Trophoblast cell (in vitro differentiated cells and primary cell): ENCODE data around the gene MMP10.

Experiments
- DNase-seq, 2 donors: peaks; one replicate each; pipeline ENCODE4 v3.0.0-alpha.2; 2016
- H2AFZ ChIP-seq: 2 replicates; pipeline ENCODE4 v1.6.1; 2013; ENCODE audit warnings: low read length, moderate library complexity, mild to moderate bottlenecking; ENCODE audit not compliant: insufficient read depth, poor library complexity
- H2AK5ac ChIP-seq: 2 replicates; pipeline ENCODE4 v1.6.1; 2013; ENCODE audit warnings: mild to moderate bottlenecking, low read length
- H2BK120ac ChIP-seq: 2 replicates; pipeline ENCODE4 v1.6.1; 2013; ENCODE audit warnings: low read length, mild to moderate bottlenecking, moderate library complexity; ENCODE audit not compliant: insufficient read depth, poor library complexity
- H2BK12ac ChIP-seq: 2 replicates; pipeline ENCODE4 v1.6.1; 2013; ENCODE audit warnings: mild to moderate bottlenecking, low read length, moderate library complexity
- H2BK5ac ChIP-seq: 2 replicates; pipeline ENCODE4 v1.6.1; 2013; ENCODE audit warnings: low read length, low read depth, moderate library complexity, mild to moderate bottlenecking; ENCODE audit not compliant: poor library complexity
- H3K14ac ChIP-seq: 2 replicates; pipeline ENCODE4 v1.6.1; 2013; ENCODE audit warnings: mild to moderate bottlenecking, low read length
- H3K18ac ChIP-seq: 2 replicates; pipeline ENCODE4 v1.6.1; 2013; ENCODE audit warnings: mild to moderate bottlenecking, low read length
- H3K23ac ChIP-seq: 2 replicates; pipeline ENCODE4 v1.6.1; 2013; ENCODE audit warnings: low read length
- H3K27ac ChIP-seq: 2 replicates; pipeline ENCODE4 v1.5.1; 2013; ENCODE audit warnings: low read depth, mild to moderate bottlenecking, inconsistent platforms, low read length, moderate library complexity
- H3K27me3 ChIP-seq: 2 replicates; pipeline ENCODE4 v1.6.1; 2013; ENCODE audit warnings: inconsistent platforms, mild to moderate bottlenecking, low read length, moderate library complexity; ENCODE audit not compliant: insufficient read depth
- H3K36me3 ChIP-seq, 2 experiments: 1 replicate in 1 of 2; 2 replicates in 1 of 2; pipeline ENCODE4 v1.6.1; 2013; ENCODE audit warnings: low read length in 2 of 2, mild to moderate bottlenecking in 2 of 2, moderate library complexity in 1 of 2; ENCODE audit not compliant: insufficient read depth in 2 of 2, control insufficient read depth in 1 of 2
- H3K4ac ChIP-seq: 2 replicates; pipeline ENCODE4 v1.6.1; 2013; ENCODE audit warnings: low read depth, mild to moderate bottlenecking, low read length, moderate library complexity
- H3K4me1 ChIP-seq, 2 experiments: 1 replicate in 1 of 2; 2 replicates in 1 of 2; pipeline ENCODE4 v1.6.1; 2013; ENCODE audit warnings: low read length in 2 of 2, mild to moderate bottlenecking in 2 of 2, moderate library complexity in 1 of 2; ENCODE audit not compliant: insufficient read depth in 2 of 2, control insufficient read depth in 1 of 2
- H3K4me2 ChIP-seq: 2 replicates; pipeline ENCODE4 v1.6.1; 2013; ENCODE audit warnings: inconsistent platforms, mild to moderate bottlenecking, low read length, moderate library complexity
- H3K4me3 ChIP-seq: 2 replicates; pipeline ENCODE4 v1.5.1; 2013; ENCODE audit warnings: mild to moderate bottlenecking, low read depth, low read length, inconsistent platforms
- H3K79me1 ChIP-seq: one replicate; pipeline ENCODE4 v1.6.1; 2013; ENCODE audit warnings: low read length
- H3K79me2 ChIP-seq: 2 replicates; pipeline ENCODE4 v1.6.1; 2013; ENCODE audit warnings: low read length, mild to moderate bottlenecking; ENCODE audit not compliant: control insufficient read depth, insufficient read depth, poor library complexity
- H3K9ac ChIP-seq: 2 replicates; pipeline ENCODE4 v1.6.1; 2013; ENCODE audit warnings: mild to moderate bottlenecking, low read length
- H3K9me3 ChIP-seq: 2 replicates; pipeline ENCODE4 v1.6.1; 2013; ENCODE audit warnings: low read depth, mild to moderate bottlenecking, control low read depth, inconsistent platforms, low read length; ENCODE audit not compliant: insufficient read depth
- H4K12ac ChIP-seq: 2 replicates; pipeline ENCODE4 v1.6.1; 2013; ENCODE audit warnings: low read depth, mild to moderate bottlenecking, low read length, moderate library complexity
- H4K8ac ChIP-seq: 2 replicates; pipeline ENCODE4 v1.6.1; 2013; ENCODE audit warnings: low read depth, mild to moderate bottlenecking, low read length, moderate library complexity
- H4K91ac ChIP-seq: one replicate; pipeline ENCODE4 v1.6.1; 2013; ENCODE audit warnings: low read depth, mild to moderate bottlenecking, low read length, moderate library complexity
- WGBS: extraction: QIAGEN DNeasy Blood & Tissue Kit; methylation state at CpG from one replicate; pipeline ENCODE4 v1.1.7; 2013; ENCODE audit warnings: missing lambda C conversion rate; ENCODE audit not compliant: insufficient read length, insufficient coverage; ENCODE audit errors: extremely low coverage; 5-methylcytosine and 5-hydroxymethylcytosine counted together

The MMP10 gene

GRCh38 chr11:102763440-102763839 is 17.0 kb downstream of the MMP10 start:
- Histone ChIP-seq H3K14ac (no peak overlapping the region), H3K9ac (no peak overlapping the region), H3K9me3 (no peaks in the 10 kb centered on the region), H4K91ac (no peak overlapping the region), H3K4me3 (no peak overlapping the region), H3K27ac (no peak overlapping the region), H3K23ac (no peak overlapping the region), H3K4me2 (no peak overlapping the region), H2AK5ac (no peak overlapping the region), H3K18ac (no peak overlapping the region), H4K12ac (no peak overlapping the region), H2BK12ac (no peak overlapping the region), H4K8ac (no peak overlapping the region), H3K79me1 (peaks cover 7% of the 10 kb centered on the region), H2BK5ac (no peak overlapping the region), H2AFZ (no peak overlapping the region), H3K79me2 (no peaks in the 10 kb centered on the region), H3K36me3 (no peaks in the 10 kb centered on the region), H3K4ac (no peak overlapping the region), H3K4me1 (peaks cover 8 to 10% of the 10 kb centered on the region in 2 experiments), H3K27me3 (no peaks in the 10 kb centered on the region), H2BK120ac (no peak overlapping the region)
- no CpG with 5 or more reads among the region's 2 CpGs for WGBS
- no peak for DNase-seq

DNA sequence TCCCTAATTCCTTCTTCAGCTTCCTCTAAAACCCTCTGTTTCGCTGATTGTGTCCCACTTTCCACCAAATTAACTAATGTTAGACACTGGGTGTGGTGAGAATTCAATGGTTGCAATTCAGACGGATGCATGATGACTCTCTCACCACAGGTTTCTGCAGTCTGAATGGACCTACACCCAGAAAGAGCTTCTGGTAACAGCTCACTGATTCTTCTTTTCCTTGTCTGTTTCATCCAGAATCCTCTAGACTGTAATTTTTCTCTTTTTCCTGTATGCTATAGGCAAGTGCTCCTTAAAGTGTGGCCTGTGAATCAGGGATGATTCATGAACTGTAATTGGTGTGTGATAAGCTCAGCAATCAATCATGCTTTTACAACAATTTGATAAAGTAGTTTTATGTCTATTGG is 18.1 kb downstream of the MMP10 start:
- Histone ChIP-seq H4K12ac (no peak overlapping the region), H3K4ac (peak overlapping the region; percentile 52), H2BK5ac (peak overlapping the region; percentile 77), H3K18ac (no peak overlapping the region), H2AK5ac (no peak overlapping the region), H3K4me2 (peak overlapping the region; percentile 45), H3K9ac (peak overlapping the region; percentile 65), H4K8ac (peak overlapping the region; percentile 52), H3K36me3 (no peaks in the 10 kb centered on the region), H3K27me3 (no peaks in the 10 kb centered on the region), H3K79me1 (peaks cover 7% of the 10 kb centered on the region), H2BK120ac (peak overlapping the region; percentile 85), H3K4me3 (no peak overlapping the region), H4K91ac (peak overlapping the region; percentile 58), H3K79me2 (no peaks in the 10 kb centered on the region), H3K27ac (peak overlapping the region; percentile 97), H3K14ac (peak overlapping the region; percentile 71), H3K4me1 (peaks cover 8 to 10% of the 10 kb centered on the region in 2 experiments), H2AFZ (no peak overlapping the region), H3K23ac (no peak overlapping the region), H2BK12ac (peak overlapping the region; percentile 66), H3K9me3 (no peaks in the 10 kb centered on the region)
- no peak for DNase-seq
- WGBS = no CpG with 5 or more reads among the region's 2 CpGs

DNA sequence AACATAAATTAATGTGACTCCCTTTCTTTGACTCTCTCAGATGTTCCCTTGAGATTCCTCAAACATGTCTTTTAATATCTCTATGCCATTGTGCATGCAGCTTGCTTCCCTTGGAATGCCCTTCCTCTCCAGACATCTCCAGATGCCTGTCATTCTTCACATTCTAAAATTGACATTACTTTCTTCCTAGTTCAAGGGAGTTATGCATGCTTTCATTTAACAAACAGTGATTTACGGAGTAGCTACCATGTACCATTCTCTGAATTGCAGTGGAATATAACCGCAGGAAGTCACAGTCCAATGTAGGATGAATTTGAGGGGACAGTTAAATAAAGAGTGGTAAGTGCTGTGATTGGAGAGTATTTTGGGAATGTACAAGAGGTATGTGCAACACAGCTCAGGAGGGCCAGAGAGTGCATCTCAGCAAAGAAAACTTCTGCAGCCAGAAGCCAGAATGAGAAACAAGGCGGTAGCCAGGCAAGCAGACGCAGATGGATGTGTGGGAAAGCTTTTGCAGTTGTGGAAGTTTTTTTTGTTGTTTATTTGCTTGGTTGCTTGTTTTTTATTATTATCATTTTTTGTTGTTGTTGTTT is 18.7 kb downstream of the MMP10 start:
- Histone ChIP-seq H3K9me3 (no peaks in the 10 kb centered on the region), H3K23ac (no peak overlapping the region), H3K4me1 (peaks cover 8 to 10% of the 10 kb centered on the region in 2 experiments), H3K36me3 (no peaks in the 10 kb centered on the region), H4K8ac (no peak overlapping the region), H2AFZ (no peak overlapping the region), H3K27me3 (no peaks in the 10 kb centered on the region), H3K9ac (no peak overlapping the region), H3K79me1 (peaks cover 7% of the 10 kb centered on the region), H2AK5ac (no peak overlapping the region), H2BK12ac (no peak overlapping the region), H4K12ac (no peak overlapping the region), H2BK5ac (peak overlapping the region; percentile 64), H3K27ac (peak overlapping the region; percentile 97), H4K91ac (no peak overlapping the region), H3K18ac (no peak overlapping the region), H3K79me2 (no peaks in the 10 kb centered on the region), H3K4me3 (no peak overlapping the region), H3K4ac (no peak overlapping the region), H3K4me2 (peak overlapping the region; percentile 45), H2BK120ac (no peak overlapping the region), H3K14ac (no peak overlapping the region)
- DNase-seq = peak; percentile 25 to 85
- WGBS = no CpG with 5 or more reads among the region's 4 CpGs

- no peak overlapping the region for H3K27ac ChIP-seq
- WGBS = no CpG with 5 or more reads among the region's 4 CpGs
Observed at GRCh38 chr11:102760344-102761035, 19.9 kb downstream of the MMP10 start.

More at GRCh38 chr11:102760344-102761035, 19.9 kb downstream of the MMP10 start:
- Histone ChIP-seq H4K8ac (no peak overlapping the region), H3K9ac (no peak overlapping the region), H2BK12ac (peak overlapping the region; percentile 81), H4K12ac (no peak overlapping the region), H3K18ac (no peak overlapping the region), H2BK5ac (peak overlapping the region; percentile 50), H3K23ac (no peak overlapping the region), H3K79me1 (peaks cover 7% of the 10 kb centered on the region), H3K4ac (no peak overlapping the region), H3K36me3 (no peaks in the 10 kb centered on the region), H3K4me1 (peaks cover 8 to 10% of the 10 kb centered on the region in 2 experiments), H2BK120ac (peak overlapping the region; percentile 46), H4K91ac (peak overlapping the region; percentile 78), H2AK5ac (no peak overlapping the region), H3K27me3 (no peaks in the 10 kb centered on the region), H3K4me2 (no peak overlapping the region), H3K9me3 (no peaks in the 10 kb centered on the region), H3K14ac (no peak overlapping the region), H3K4me3 (no peak overlapping the region), H2AFZ (no peak overlapping the region), H3K79me2 (no peaks in the 10 kb centered on the region)
- peak; percentile 46 to 90 for DNase-seq
